Measurements from ENCODE around the gene RASA3. TPM values are rescaled to one million over a fixed set of nuclear protein-coding genes. Genes with fewer than 3 reads are reported as not detected.

Gene RASA3
- total and polyA plus RNA-seq, 9 of the 15 experiments (the other 6 are each of a cell fraction or from before 2014, with no cell fraction given) = 0.72 to 25.3 (median 14.4) TPM

GRCh38 chr13:114106526-114106925 is 25.9 kb downstream of the RASA3 start:
- H3K4me1 ChIP-seq (replicated peaks in 1 of 2; ENCODE audit: control insufficient read depth in 2 of 2, insufficient read depth in 2 of 2, low read length in 2 of 2) = peaks cover 0 to 33% of the 10 kb centered on the region in 2 experiments; a peak in 2 of 5 replicates
- no peak for TF ChIP-seq ZNF239 (CRISPR knock-in tag; IDR thresholded peaks at IDR 0.05)
- TF ChIP-seq MEIS2 (IDR thresholded peaks at IDR 0.05; ENCODE audit: partially characterized antibody) = no peak
- no peak for TF ChIP-seq FOXO4 (CRISPR knock-in tag; IDR thresholded peaks at IDR 0.05)
- no peak for TF ChIP-seq CREB1 (IDR thresholded peaks at IDR 0.05)
- no peak for TF ChIP-seq CREB1 (CRISPR knock-in tag; IDR thresholded peaks at IDR 0.05)
- TF ChIP-seq ZNF655 (CRISPR knock-in tag; IDR thresholded peaks at IDR 0.05) = no peak
- TF ChIP-seq XRCC3 (IDR thresholded peaks at IDR 0.05) = no peak
- TF ChIP-seq MTA3 (IDR thresholded peaks at IDR 0.05; ENCODE audit: borderline replicate concordance) = no peak
- TF ChIP-seq BDP1 (IDR thresholded peaks at IDR 0.05; ENCODE audit: insufficient read depth, insufficient read length) = no peak
- no peak for TF ChIP-seq ATF4 (CRISPR knock-in tag; IDR thresholded peaks at IDR 0.05)
- FAIRE-seq (no peak), ATAC-seq (no peak), DNase-seq (ENCODE audit: extremely low read depth in 1 of 4, low spot score in 3 of 4) (no peak)
- no peaks in the 10 kb centered on the region for H4K20me1 ChIP-seq (replicated peaks; ENCODE audit: control insufficient read depth, insufficient read depth, low read length)
- peaks cover 53% of the 10 kb centered on the region for H3K79me2 ChIP-seq (ENCODE audit: control insufficient read depth, insufficient read depth, low read length)
- H3K4me3 ChIP-seq = no peak overlapping the region
- intact Hi-C loops (cut with micrococcal nuclease) = no loop called here
- ChIA-PET CTCF (ENCODE audit: low intra/inter-chr PET ratio) (no interaction called here), POLR2A (no interaction called here)
- H3K27me3 ChIP-seq (ENCODE audit: control insufficient read depth in 2 of 2, insufficient read depth in 2 of 2, low read length in 2 of 2) = no peaks in the 10 kb centered on the region
- no peaks in the 10 kb centered on the region for H3K9me3 ChIP-seq (replicated peaks; ENCODE audit: control insufficient read depth, insufficient read depth, low read depth, low read length)
- H3K9ac ChIP-seq (ENCODE audit: insufficient read depth in 1 of 2, low read depth in 2 of 2, low read length in 2 of 2) = no peak overlapping the region
- no peak overlapping the region for H3K27ac ChIP-seq (ENCODE audit: extremely low read depth, low read depth, low read length)
- H2AFZ ChIP-seq (ENCODE audit: low read depth, low read length) = no peak overlapping the region
- no peak overlapping the region for H3K4me2 ChIP-seq (ENCODE audit: insufficient read depth, low read length)
- BruUV-seq (replicated peaks) = no TSS peak
- in situ Hi-C loops (cut with MboI) = no loop called here
- 97% methylated on average over 9 of the region's 9 CpGs for WGBS (ENCODE audit: insufficient coverage, low coverage, missing lambda C conversion rate)
- H3K36me3 ChIP-seq (ENCODE audit: control insufficient read depth, insufficient read depth, low read length) = no peaks in the 10 kb centered on the region
- H3K9me1 ChIP-seq (ENCODE audit: control insufficient read depth, insufficient read depth, low read length) = no peaks in the 10 kb centered on the region

Data from K562 (cell line).